Measurements from ENCODE around the gene HSPB7.
"Not testable (repeated sequence)": the region's sequence is repeated elsewhere in the genome, so short reads cannot be mapped to it uniquely, and the experiment has no call there.

The HSPB7 gene

GRCh38 chr1:16061266-16061665 lies 43.4 kb upstream of the HSPB7 start:
- Histone ChIP-seq H3K9me3 (ENCODE audit: control insufficient read depth in 5 of 5, low read length in 5 of 5) (no peaks in the 10 kb centered on the region), H3K27ac (ENCODE audit: low read depth, low read length) (no peak overlapping the region), H3K36me3 (ENCODE audit: control insufficient read depth in 5 of 5, insufficient read depth in 5 of 5, low read length in 5 of 5) (no peaks in the 10 kb centered on the region), H3K4me1 (ENCODE audit: control insufficient read depth in 5 of 5, insufficient read depth in 5 of 5, low read length in 5 of 5) (peaks cover 0 to 13% (median 11%) of the 10 kb centered on the region in 5 donors), H3K9ac (ENCODE audit: low read length in 5 of 5) (no peak overlapping the region), H3K4me3 (ENCODE audit: low read depth in 1 of 5, low read length in 5 of 5) (no peak overlapping the region), H3K27me3 (ENCODE audit: control insufficient read depth in 5 of 5, insufficient read depth in 4 of 5, low read length in 5 of 5) (peaks cover 0 to 15% (median 6%) of the 10 kb centered on the region in 5 donors)

DNA sequence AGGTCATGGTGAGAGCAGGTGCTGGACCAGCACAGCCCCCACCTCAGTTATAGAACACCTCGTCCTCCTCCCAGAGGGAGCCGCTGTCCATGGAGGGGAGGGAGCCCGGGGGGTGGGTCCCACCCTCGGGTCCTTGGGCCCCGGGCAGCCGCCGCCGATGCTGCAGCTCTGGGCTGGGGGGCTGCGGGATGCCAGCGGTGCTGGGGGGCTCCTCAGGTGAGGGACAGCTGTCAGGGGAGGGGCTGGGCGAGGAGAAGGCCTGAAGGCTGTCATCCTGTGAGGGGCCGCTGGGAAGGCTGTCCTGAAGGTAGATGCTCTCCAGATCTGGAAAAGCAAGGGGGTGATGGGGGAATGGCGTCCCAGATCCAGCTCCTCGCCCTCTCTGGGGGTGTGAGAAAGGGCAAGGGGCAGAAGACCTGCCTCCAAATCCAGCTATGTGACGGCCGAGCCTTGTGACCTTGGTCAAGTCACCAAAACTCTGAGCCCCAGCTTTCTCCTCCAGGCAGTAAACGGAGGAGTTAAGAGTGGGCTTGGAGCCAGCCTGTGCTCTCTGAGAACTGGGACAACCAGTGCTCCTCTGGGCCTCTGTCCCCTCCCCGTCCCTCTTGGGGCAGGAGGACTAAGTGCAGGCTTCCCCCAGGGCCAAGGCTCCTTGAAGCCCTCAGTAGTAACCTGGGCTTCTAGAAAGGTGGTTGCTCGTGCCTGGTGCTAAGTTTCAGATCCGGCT lies 40.7 kb upstream of the HSPB7 start:
- H3K4me1 ChIP-seq (ENCODE audit: control insufficient read depth in 5 of 5, insufficient read depth in 5 of 5, low read length in 5 of 5); H3K9ac ChIP-seq (ENCODE audit: low read length in 5 of 5); H3K4me3 ChIP-seq (ENCODE audit: low read depth in 1 of 5, low read length in 5 of 5); H3K27me3 ChIP-seq (ENCODE audit: control insufficient read depth in 5 of 5, insufficient read depth in 4 of 5, low read length in 5 of 5); H3K9me3 ChIP-seq (ENCODE audit: control insufficient read depth in 5 of 5, low read length in 5 of 5); H3K27ac ChIP-seq (ENCODE audit: low read depth, low read length); H3K36me3 ChIP-seq (ENCODE audit: control insufficient read depth in 5 of 5, insufficient read depth in 5 of 5, low read length in 5 of 5): not testable (repeated sequence)

GRCh38 chr1:16057314-16057915 lies 39.6 kb upstream of the HSPB7 start:
- not testable (repeated sequence) for H3K36me3 ChIP-seq (ENCODE audit: control insufficient read depth in 5 of 5, insufficient read depth in 5 of 5, low read length in 5 of 5); H3K9ac ChIP-seq (ENCODE audit: low read length in 5 of 5); H3K27ac ChIP-seq (ENCODE audit: low read depth, low read length); H3K9me3 ChIP-seq (ENCODE audit: control insufficient read depth in 5 of 5, low read length in 5 of 5); H3K27me3 ChIP-seq (ENCODE audit: control insufficient read depth in 5 of 5, insufficient read depth in 4 of 5, low read length in 5 of 5); H3K4me1 ChIP-seq (ENCODE audit: control insufficient read depth in 5 of 5, insufficient read depth in 5 of 5, low read length in 5 of 5); H3K4me3 ChIP-seq (ENCODE audit: low read depth in 1 of 5, low read length in 5 of 5)

DNA sequence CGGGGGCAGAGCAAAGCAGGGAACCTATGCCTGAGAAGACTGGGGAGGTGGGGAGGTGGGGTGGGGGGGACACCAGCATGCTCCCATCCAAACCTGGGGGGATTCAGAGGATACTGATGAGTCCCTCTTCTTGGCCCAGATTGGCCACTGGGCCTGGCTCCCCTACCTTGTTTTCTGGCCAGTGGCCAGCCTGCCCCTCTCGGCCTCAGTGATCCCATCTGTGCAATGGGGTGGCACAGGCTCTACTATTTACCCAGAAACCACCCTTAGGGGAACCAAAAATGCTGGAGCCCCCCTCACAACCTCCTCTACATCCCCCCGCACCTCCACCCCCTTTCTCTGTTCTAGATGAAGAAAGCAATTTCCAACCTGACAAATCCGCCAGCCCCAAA lies 38.7 kb upstream of the HSPB7 start:
- H3K4me3 ChIP-seq (ENCODE audit: low read depth in 1 of 5, low read length in 5 of 5); H3K9me3 ChIP-seq (ENCODE audit: control insufficient read depth in 5 of 5, low read length in 5 of 5); H3K36me3 ChIP-seq (ENCODE audit: control insufficient read depth in 5 of 5, insufficient read depth in 5 of 5, low read length in 5 of 5); H3K27ac ChIP-seq (ENCODE audit: low read depth, low read length); H3K9ac ChIP-seq (ENCODE audit: low read length in 5 of 5); H3K27me3 ChIP-seq (ENCODE audit: control insufficient read depth in 5 of 5, insufficient read depth in 4 of 5, low read length in 5 of 5); H3K4me1 ChIP-seq (ENCODE audit: control insufficient read depth in 5 of 5, insufficient read depth in 5 of 5, low read length in 5 of 5): not testable (repeated sequence)

DNA sequence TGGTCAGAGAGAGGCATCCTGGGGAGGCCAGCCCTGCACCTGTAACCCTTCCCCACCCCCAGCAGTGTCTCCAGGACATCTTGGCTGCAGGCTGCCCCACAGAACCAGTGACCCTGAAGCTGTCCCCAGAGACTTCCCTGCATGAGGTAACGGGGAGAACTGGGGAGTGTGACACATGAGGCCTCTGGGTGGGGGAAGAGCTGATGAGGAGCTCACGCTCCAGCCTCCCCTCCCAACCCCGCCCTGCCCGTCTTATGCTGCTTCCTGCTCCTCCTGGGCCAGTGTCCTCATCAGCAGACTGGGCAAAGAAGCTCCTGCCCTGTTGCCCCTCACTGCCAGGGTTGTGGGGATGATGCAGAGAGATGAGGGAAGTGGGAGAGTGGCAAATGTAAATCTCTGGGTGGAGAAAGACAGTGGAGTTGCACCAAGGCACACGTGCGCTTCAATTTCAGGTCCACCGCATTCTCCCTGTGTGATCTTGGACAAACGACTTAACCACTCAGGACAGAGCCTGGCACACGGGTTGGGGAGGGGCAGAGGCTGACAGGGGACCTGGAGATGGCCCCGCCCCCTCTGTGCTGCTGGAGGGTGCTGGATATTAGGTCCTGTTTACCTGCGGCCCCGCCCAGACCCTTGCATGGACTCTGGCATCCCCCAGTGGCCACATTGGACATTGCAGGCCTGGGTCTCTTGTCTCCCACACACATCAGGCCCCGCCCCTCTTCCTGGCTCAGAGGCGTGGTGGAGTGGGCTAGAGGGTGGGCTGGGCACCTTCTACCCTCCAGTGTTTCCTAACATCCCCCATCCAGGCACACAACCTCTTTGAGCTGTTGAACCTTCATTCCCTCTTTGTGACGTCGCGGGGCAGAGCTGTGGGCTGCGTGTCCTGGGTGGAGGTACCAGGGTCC lies 38.0 kb upstream of the HSPB7 start:
- H3K9ac ChIP-seq (ENCODE audit: low read length in 5 of 5), result no peak overlapping the region
- H3K27ac ChIP-seq (ENCODE audit: low read depth, low read length), result no peak overlapping the region
- peaks cover 0 to 4% (median 0%) of the 10 kb centered on the region in 5 donors for H3K27me3 ChIP-seq (ENCODE audit: control insufficient read depth in 5 of 5, insufficient read depth in 4 of 5, low read length in 5 of 5)
- H3K4me1 ChIP-seq (ENCODE audit: control insufficient read depth in 5 of 5, insufficient read depth in 5 of 5, low read length in 5 of 5), result no peaks in the 10 kb centered on the region
- H3K9me3 ChIP-seq (ENCODE audit: control insufficient read depth in 5 of 5, low read length in 5 of 5), result no peaks in the 10 kb centered on the region
- no peak overlapping the region for H3K4me3 ChIP-seq (ENCODE audit: low read depth in 1 of 5, low read length in 5 of 5)
- no peaks in the 10 kb centered on the region for H3K36me3 ChIP-seq (ENCODE audit: control insufficient read depth in 5 of 5, insufficient read depth in 5 of 5, low read length in 5 of 5)

DNA sequence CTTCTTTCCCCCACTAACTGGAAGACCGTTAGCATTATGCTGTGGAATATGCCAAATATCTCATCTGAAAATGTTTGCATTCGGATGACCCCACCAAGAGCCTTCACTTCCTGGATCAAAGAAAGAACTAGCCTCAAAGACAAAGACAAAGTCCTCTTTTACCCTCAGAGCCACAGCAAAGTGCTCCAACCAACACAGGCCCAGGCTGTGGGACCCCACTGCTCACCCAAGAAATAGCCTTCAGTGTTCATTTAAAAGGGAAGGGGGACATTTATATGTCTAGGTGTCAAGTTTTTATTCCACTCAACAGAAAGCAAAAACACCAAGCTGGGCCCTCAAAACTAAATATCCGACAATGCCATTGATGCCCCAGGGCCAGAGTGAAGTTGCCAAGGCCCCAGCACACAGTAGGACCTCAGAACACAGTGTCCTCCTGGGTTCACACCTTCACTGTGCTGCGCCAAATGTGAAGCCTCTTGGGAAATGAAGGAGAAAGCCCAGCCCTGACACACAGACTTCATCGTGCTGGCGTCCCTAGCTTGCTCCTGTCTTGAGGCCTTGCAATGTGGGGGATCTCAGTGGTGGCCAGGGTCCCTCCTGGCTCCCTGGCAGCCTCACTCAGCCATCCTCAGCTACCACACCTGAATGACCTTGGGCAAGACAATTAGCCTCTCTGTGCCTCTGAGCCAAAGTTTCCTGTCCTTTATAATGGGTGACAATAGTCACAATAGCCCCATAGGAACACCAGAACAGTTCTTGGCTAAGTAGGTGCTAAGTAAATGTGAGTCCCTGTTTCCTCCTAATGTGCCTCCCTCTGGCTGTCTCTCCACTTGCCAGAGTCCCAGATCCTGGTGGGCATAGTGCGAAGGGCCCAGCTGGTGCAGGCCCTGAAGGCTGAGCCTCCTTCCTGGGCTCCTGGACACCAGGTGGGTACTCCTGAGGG lies 37.0 kb upstream of the HSPB7 start:
- H3K4me3 ChIP-seq (ENCODE audit: low read depth in 1 of 5, low read length in 5 of 5), result no peak overlapping the region
- H3K4me1 ChIP-seq (ENCODE audit: control insufficient read depth in 5 of 5, insufficient read depth in 5 of 5, low read length in 5 of 5), result no peaks in the 10 kb centered on the region
- no peak overlapping the region for H3K9ac ChIP-seq (ENCODE audit: low read length in 5 of 5)
- no peaks in the 10 kb centered on the region for H3K36me3 ChIP-seq (ENCODE audit: control insufficient read depth in 5 of 5, insufficient read depth in 5 of 5, low read length in 5 of 5)
- no peaks in the 10 kb centered on the region for H3K9me3 ChIP-seq (ENCODE audit: control insufficient read depth in 5 of 5, low read length in 5 of 5)
- peaks cover 0 to 4% (median 0%) of the 10 kb centered on the region in 5 donors for H3K27me3 ChIP-seq (ENCODE audit: control insufficient read depth in 5 of 5, insufficient read depth in 4 of 5, low read length in 5 of 5)
- H3K27ac ChIP-seq (ENCODE audit: low read depth, low read length), result no peak overlapping the region

GRCh38 chr1:16053781-16054502 lies 36.1 kb upstream of the HSPB7 start:
- H3K27me3 ChIP-seq (ENCODE audit: control insufficient read depth in 5 of 5, insufficient read depth in 4 of 5, low read length in 5 of 5), result peaks cover 0 to 4% (median 0%) of the 10 kb centered on the region in 5 donors
- no peaks in the 10 kb centered on the region for H3K9me3 ChIP-seq (ENCODE audit: control insufficient read depth in 5 of 5, low read length in 5 of 5)
- H3K4me3 ChIP-seq (ENCODE audit: low read depth in 1 of 5, low read length in 5 of 5), result no peak overlapping the region
- H3K4me1 ChIP-seq (ENCODE audit: control insufficient read depth in 5 of 5, insufficient read depth in 5 of 5, low read length in 5 of 5), result peaks cover 0 to 3% (median 1%) of the 10 kb centered on the region in 5 donors
- no peak overlapping the region for H3K27ac ChIP-seq (ENCODE audit: low read depth, low read length)
- no peaks in the 10 kb centered on the region for H3K36me3 ChIP-seq (ENCODE audit: control insufficient read depth in 5 of 5, insufficient read depth in 5 of 5, low read length in 5 of 5)
- H3K9ac ChIP-seq (ENCODE audit: low read length in 5 of 5), result no peak overlapping the region

DNA sequence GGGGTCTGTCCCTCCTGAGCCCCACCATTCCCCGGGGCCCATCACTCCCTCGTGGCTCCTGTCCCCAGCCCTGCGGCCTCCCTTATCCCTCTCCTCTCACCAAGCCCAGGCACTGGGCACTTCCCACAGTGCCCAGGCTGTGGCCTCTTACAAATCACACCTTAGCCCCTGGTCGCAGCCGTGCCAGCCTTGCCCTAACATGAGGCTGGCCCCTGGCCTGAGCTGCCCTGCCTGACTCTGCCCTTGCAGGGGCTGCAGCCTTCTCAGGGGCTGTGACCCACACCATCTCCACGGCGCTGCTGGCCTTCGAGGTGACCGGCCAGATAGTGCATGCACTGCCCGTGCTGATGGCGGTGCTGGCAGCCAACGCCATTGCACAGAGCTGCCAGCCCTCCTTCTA lies 34.1 kb upstream of the HSPB7 start:
- not testable (repeated sequence) for H3K9me3 ChIP-seq (ENCODE audit: control insufficient read depth in 5 of 5, low read length in 5 of 5); H3K36me3 ChIP-seq (ENCODE audit: control insufficient read depth in 5 of 5, insufficient read depth in 5 of 5, low read length in 5 of 5); H3K4me3 ChIP-seq (ENCODE audit: low read depth in 1 of 5, low read length in 5 of 5); H3K9ac ChIP-seq (ENCODE audit: low read length in 5 of 5); H3K27ac ChIP-seq (ENCODE audit: low read depth, low read length); H3K27me3 ChIP-seq (ENCODE audit: control insufficient read depth in 5 of 5, insufficient read depth in 4 of 5, low read length in 5 of 5)
- peaks cover 0 to 12% (median 7%) of the 10 kb centered on the region in 5 donors for H3K4me1 ChIP-seq (ENCODE audit: control insufficient read depth in 5 of 5, insufficient read depth in 5 of 5, low read length in 5 of 5)

DNA sequence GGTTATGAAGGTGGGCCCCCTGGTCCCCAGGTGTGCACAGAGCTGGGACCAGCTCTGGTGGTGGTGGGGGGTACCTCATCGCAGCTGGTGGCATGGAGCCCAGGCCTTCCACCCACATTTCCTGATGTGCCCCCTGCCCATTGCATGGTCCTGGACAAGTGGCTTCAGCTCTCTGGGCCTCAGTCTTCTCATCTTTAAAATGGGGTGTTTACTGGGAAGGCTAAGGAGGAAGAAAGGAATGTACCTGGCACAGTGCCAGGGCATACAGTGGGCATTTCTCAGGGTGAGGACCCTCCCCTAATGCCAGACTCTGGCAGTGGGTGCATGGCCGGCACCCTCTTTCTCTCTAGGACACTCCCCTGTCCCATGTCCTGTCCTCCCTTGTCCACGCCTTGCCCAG lies 33.2 kb upstream of the HSPB7 start:
- Histone ChIP-seq H3K36me3 (ENCODE audit: control insufficient read depth in 5 of 5, insufficient read depth in 5 of 5, low read length in 5 of 5) (no peaks in the 10 kb centered on the region), H3K27me3 (ENCODE audit: control insufficient read depth in 5 of 5, insufficient read depth in 4 of 5, low read length in 5 of 5) (no peaks in the 10 kb centered on the region), H3K27ac (ENCODE audit: low read depth, low read length) (no peak overlapping the region), H3K9ac (ENCODE audit: low read length in 5 of 5) (no peak overlapping the region), H3K4me1 (ENCODE audit: control insufficient read depth in 5 of 5, insufficient read depth in 5 of 5, low read length in 5 of 5) (peaks cover 0 to 12% (median 7%) of the 10 kb centered on the region in 5 donors), H3K9me3 (ENCODE audit: control insufficient read depth in 5 of 5, low read length in 5 of 5) (no peaks in the 10 kb centered on the region), H3K4me3 (ENCODE audit: low read depth in 1 of 5, low read length in 5 of 5) (no peak overlapping the region)

Measured in subcutaneous abdominal adipose tissue (tissue), 5 donors.